PC-3 (cell line): ENCODE results near the gene MRTFA. TPM values are rescaled to one million over a fixed set of nuclear protein-coding genes. Genes with fewer than 3 reads are reported as not detected.
"Not testable (repeated sequence)": the region's sequence is repeated elsewhere in the genome, so short reads cannot be mapped to it uniquely, and the experiment has no call there.

ENCODE experiments used
- ATAC-seq: fragments of 200-7000 bp; cut with Tn5 transposase; 2 replicates; pipeline ENCODE4 v1.9.1; 2020; ENCODE audit warnings: mild to moderate bottlenecking, moderate library complexity
- BruUV-seq: library from RNA; stranded (reverse); fragments of 400-500 nt; replicated peaks from 2 replicates; lab custom pipeline; 2021; lab: Mats Ljungman, UMichigan
- CTCF ChIA-PET: fragments of 300-600 bp; sonication (Branson Sonifier 250); formaldehyde crosslinking; loops from one replicate; lab custom pipeline; 2022; ENCODE audit warnings: antibody characterized with exemption; lab: Charles Lee
- POLR2A ChIA-PET: fragments of 300-600 bp; sonication (Branson Sonifier 250); formaldehyde crosslinking; loops from one replicate; lab custom pipeline; 2022; ENCODE audit warnings: antibody characterized with exemption; ENCODE audit not compliant: unreplicated experiment; lab: Charles Lee
- DNase-seq: peaks from one replicate; pipeline ENCODE4 v3.0.0-alpha.2; 2015
- H2AFZ ChIP-seq: fragments of 300-600 bp; sonication (generic); 2 replicates; pipeline ENCODE4 v1.6.0; 2016; ENCODE audit warnings: antibody characterized with exemption, low read length
- H3F3A ChIP-seq: fragments of 300-600 bp; sonication (generic); one replicate; pipeline ENCODE4 v1.6.0; 2017; ENCODE audit warnings: antibody characterized with exemption, low read length, control low read depth, mild to moderate bottlenecking; ENCODE audit not compliant: unreplicated experiment
- H3K27ac ChIP-seq: fragments of 300-600 bp; sonication (generic); 2 replicates; pipeline ENCODE4 v1.5.1; 2016; ENCODE audit warnings: mild to moderate bottlenecking, low read length
- H3K27me3 ChIP-seq: fragments of 300-600 bp; sonication (generic); 2 replicates; pipeline ENCODE4 v1.6.1; 2016; ENCODE audit warnings: low read length, mixed read lengths
- H3K36me3 ChIP-seq: fragments of 300-600 bp; sonication (generic); 2 replicates; pipeline ENCODE4 v1.6.1; 2016; ENCODE audit warnings: low read depth, mixed run types, low read length, mixed read lengths
- H3K4me1 ChIP-seq: fragments of 300-600 bp; sonication (generic); 2 replicates; pipeline ENCODE4 v1.5.1; 2016; ENCODE audit warnings: low read length; ENCODE audit not compliant: insufficient read depth
- H3K4me2 ChIP-seq: fragments of 300-600 bp; sonication (generic); 2 replicates; pipeline ENCODE4 v1.6.0; 2016; ENCODE audit warnings: low read length
- H3K4me3 ChIP-seq: fragments of 300-600 bp; sonication (generic); 2 replicates; pipeline ENCODE4 v1.5.1; 2016; ENCODE audit warnings: mild to moderate bottlenecking, low read length, mixed read lengths
- H3K79me2 ChIP-seq: fragments of 300-600 bp; sonication (generic); 2 replicates; pipeline ENCODE4 v1.6.1; 2017; ENCODE audit warnings: low read length, mixed read lengths
- H3K9ac ChIP-seq: fragments of 300-600 bp; sonication (generic); 2 replicates; pipeline ENCODE4 v1.6.0; 2016; ENCODE audit warnings: mild to moderate bottlenecking, low read length
- H3K9me2 ChIP-seq: fragments of 300-600 bp; sonication (generic); replicated peaks from 2 replicates; pipeline ENCODE4 v1.6.1; 2016; ENCODE audit warnings: mixed run types, low read length, mixed read lengths
- H3K9me3 ChIP-seq: fragments of 300-600 bp; sonication (generic); 2 replicates; pipeline ENCODE4 v1.6.1; 2016; ENCODE audit warnings: low read length, mixed read lengths
- H4K20me1 ChIP-seq: fragments of 300-600 bp; sonication (generic); 2 replicates; pipeline ENCODE4 v1.6.1; 2016; ENCODE audit warnings: low read length, mixed read lengths
- CTCF ChIP-seq: fragments of 300-600 bp; sonication (generic); conservative IDR thresholded peaks from 2 replicates; pipeline ENCODE4 v1.5.1; 2017; ENCODE audit warnings: antibody characterized with exemption, low read depth, mild to moderate bottlenecking, low read length
- EZH2 ChIP-seq: fragments of 300-600 bp; sonication (generic); IDR thresholded peaks from one replicate; pipeline ENCODE4 v1.6.1; 2017; ENCODE audit warnings: antibody characterized with exemption, mild to moderate bottlenecking, low read length; ENCODE audit not compliant: unreplicated experiment
- EZH2phosphoT487 ChIP-seq: fragments of 300-600 bp; sonication (generic); IDR thresholded peaks from 2 replicates; pipeline ENCODE4 v1.6.1; 2018; ENCODE audit warnings: mild to moderate bottlenecking, antibody characterized with exemption, low read length, borderline replicate concordance
- intact Hi-C: fragments of 100-400 bp; cut with micrococcal nuclease; formaldehyde crosslinking; loops from 2 replicates; pipeline ENCODE4 v1.9.0; 2023
- total RNA-seq: library from RNA; depleted of rRNA; stranded (reverse); fragments of >200 nt; gene quantifications from 2 replicates; pipeline ENCODE4 v1.2.3, GENCODE V29; 2014

MRTFA gene
- total RNA-seq, 1 experiment from 2014 or later, result 32.6 TPM

- H3K27ac ChIP-seq, result no peak overlapping the region
- 0 out of 2 replicates have a peak, but pooled peaks cover 7% of the 10 kb centered on the region for H3K4me1 ChIP-seq
- no peaks in the 10 kb centered on the region for H3K36me3 ChIP-seq
- H2AFZ ChIP-seq, result no peak overlapping the region
- POLR2A ChIA-PET, result no interaction called here
- no peaks in the 10 kb centered on the region for H3K9me2 ChIP-seq
- intact Hi-C loops, result no loop called here
- no peaks in the 10 kb centered on the region for H4K20me1 ChIP-seq
- no peak for TF ChIP-seq EZH2phosphoT487
- no peak for TF ChIP-seq EZH2
- TF ChIP-seq CTCF, result no peak
- H3K4me2 ChIP-seq, result no peak overlapping the region
- H3K27me3 ChIP-seq, result no peaks in the 10 kb centered on the region
- H3K4me3 ChIP-seq, result no peak overlapping the region
- no peaks in the 10 kb centered on the region for H3F3A ChIP-seq
- H3K79me2 ChIP-seq, result peaks cover 73% of the 10 kb centered on the region
- no TSS peak for BruUV-seq
- H3K9ac ChIP-seq, result no peak overlapping the region
- no peak for ATAC-seq
- CTCF ChIA-PET, result no interaction called here
- no peak for DNase-seq
- no peaks in the 10 kb centered on the region for H3K9me3 ChIP-seq
These were observed 76.0 kb downstream of the MRTFA start for GRCh38 chr22:40560551-40560950.

GRCh38 chr22:40557972-40558371 is 78.5 kb downstream of the MRTFA start:
- no peaks in the 10 kb centered on the region for H4K20me1 ChIP-seq
- TF ChIP-seq EZH2 (no peak), CTCF (no peak), EZH2phosphoT487 (no peak)
- 0 out of 2 replicates have a peak, but pooled peaks cover 7% of the 10 kb centered on the region for H3K4me1 ChIP-seq
- CTCF ChIA-PET, result no interaction called here
- H3K9ac ChIP-seq, result no peak overlapping the region
- peaks cover 58% of the 10 kb centered on the region for H3K79me2 ChIP-seq
- H3K27ac ChIP-seq, result no peak overlapping the region
- POLR2A ChIA-PET, result no interaction called here
- intact Hi-C loops, result no loop called here
- H3K36me3 ChIP-seq, result no peaks in the 10 kb centered on the region
- no peak overlapping the region for H2AFZ ChIP-seq
- no peaks in the 10 kb centered on the region for H3F3A ChIP-seq
- H3K27me3 ChIP-seq, result no peaks in the 10 kb centered on the region
- H3K4me3 ChIP-seq, result no peak overlapping the region
- ATAC-seq (no peak), DNase-seq (no peak)
- H3K9me2 ChIP-seq, result no peaks in the 10 kb centered on the region
- H3K4me2 ChIP-seq, result no peak overlapping the region
- H3K9me3 ChIP-seq, result no peaks in the 10 kb centered on the region
- BruUV-seq, result no TSS peak

- Histone ChIP-seq H3K9ac (no peak overlapping the region), H2AFZ (no peak overlapping the region), H3K79me2 (peaks cover 49% of the 10 kb centered on the region), H3K27me3 (no peaks in the 10 kb centered on the region), H3K27ac (no peak overlapping the region), H3K4me1 (0 out of 2 replicates have a peak, but pooled peaks cover 7% of the 10 kb centered on the region), H3F3A (no peaks in the 10 kb centered on the region), H4K20me1 (no peaks in the 10 kb centered on the region), H3K9me3 (no peaks in the 10 kb centered on the region), H3K4me2 (no peak overlapping the region), H3K4me3 (no peak overlapping the region), H3K36me3 (no peaks in the 10 kb centered on the region), H3K9me2 (no peaks in the 10 kb centered on the region)
- intact Hi-C loops, result no loop called here
- no peak for TF ChIP-seq EZH2phosphoT487
- TF ChIP-seq CTCF, result no peak
- TF ChIP-seq EZH2, result no peak
- BruUV-seq, result no TSS peak
- no peak for ATAC-seq
- no peak for DNase-seq
- ChIA-PET POLR2A (no interaction called here), CTCF (no interaction called here)
These were observed 79.9 kb downstream of the MRTFA start for GRCh38 chr22:40556641-40557040.

- BruUV-seq, H3K36me3 ChIP-seq, DNase-seq, H2AFZ ChIP-seq, POLR2A ChIA-PET, H4K20me1 ChIP-seq, H3K27me3 ChIP-seq, H3K9me2 ChIP-seq, CTCF ChIA-PET, H3K4me2 ChIP-seq, H3F3A ChIP-seq, ATAC-seq, H3K9me3 ChIP-seq, H3K9ac ChIP-seq, intact Hi-C loops, H3K4me3 ChIP-seq, H3K4me1 ChIP-seq, H3K27ac ChIP-seq: not testable (repeated sequence)
- H3K79me2 ChIP-seq, result peaks cover 29% of the 10 kb centered on the region
These were observed 82.5 kb downstream of the MRTFA start for GRCh38 chr22:40554023-40554422.
